GM12878 (cell line): ENCODE data around the gene AHCYL2. TPM values are rescaled to one million over a fixed set of nuclear protein-coding genes. Genes with fewer than 3 reads are reported as not detected.

Source experiments
- ATAC-seq: fragments of 200-7000 bp; cut with Tn5 transposase; 3 replicates; pipeline ENCODE4 v1.9.1; 2020; ENCODE audit warnings: mild to moderate bottlenecking, moderate library complexity
- BruUV-seq: library from RNA; stranded (reverse); fragments of 400-500 nt; replicated peaks from 2 replicates; lab custom pipeline; 2021; lab: Mats Ljungman, UMichigan
- CTCF ChIA-PET: fragments of 300-600 bp; sonication (Branson Sonifier 250); formaldehyde crosslinking; extraction: SDS; loops from one replicate; lab custom pipeline; 2021; ENCODE audit warnings: inconsistent platforms; lab: Yijun Ruan, JAX
- POLR2A ChIA-PET: fragments of 350-600 bp; formaldehyde crosslinking; extraction: SDS; loops from one replicate; lab custom pipeline; 2021; ENCODE audit warnings: inconsistent platforms; lab: Charles Lee
- RAD21 ChIA-PET: fragments of 300-600 bp; sonication (Branson Sonifier 250); formaldehyde crosslinking; loops from one replicate; lab custom pipeline; 2023; ENCODE audit warnings: antibody characterized with exemption; ENCODE audit not compliant: unreplicated experiment; lab: Charles Lee
- SMC1A ChIA-PET: fragments of 300-600 bp; sonication (Branson Sonifier 250); formaldehyde crosslinking; loops from one replicate; lab custom pipeline; 2023; ENCODE audit not compliant: unreplicated experiment, uncharacterized antibody; lab: Charles Lee
- DNase-seq: peaks from one replicate; pipeline ENCODE4 v3.0.0-alpha.2; 2011; ENCODE audit warnings: low read depth, low spot score
- FAIRE-seq: peaks from 3 replicates; lab custom pipeline; 2011; peaks lifted over from hg19 to GRCh38; lab: Jason Lieb, UNC
- H2AFZ ChIP-seq: 2 replicates; pipeline ENCODE4 v1.6.0; 2011; ENCODE audit warnings: low read depth, low read length, control low read depth; ENCODE audit not compliant: control insufficient read depth
- H3K27ac ChIP-seq: 2 replicates; pipeline ENCODE4 v1.5.1; 2011; ENCODE audit warnings: control low read depth; ENCODE audit not compliant: control insufficient read depth, insufficient read depth
- H3K27me3 ChIP-seq, 2 experiments: replicated peaks in 1 of 2; 2 replicates each; pipeline versions ENCODE4 v1.6.0 to v1.6.1; 2011; ENCODE audit warnings: low read length in 1 of 2; ENCODE audit not compliant: control insufficient read depth in 2 of 2, insufficient read depth in 2 of 2
- H3K36me3 ChIP-seq, 2 experiments: 2 replicates each; pipeline ENCODE4 v1.5.1; 2011; ENCODE audit warnings: low read length in 1 of 2; ENCODE audit not compliant: control insufficient read depth in 2 of 2, insufficient read depth in 2 of 2
- H3K4me1 ChIP-seq: 2 replicates; pipeline ENCODE4 v1.6.1; 2011; ENCODE audit warnings: mild to moderate bottlenecking, low read length, moderate library complexity, mixed read lengths; ENCODE audit not compliant: control insufficient read depth, insufficient read depth
- H3K4me2 ChIP-seq: 2 replicates; pipeline ENCODE4 v1.6.0; 2011; ENCODE audit warnings: control low read depth; ENCODE audit not compliant: control insufficient read depth, insufficient read depth
- H3K4me3 ChIP-seq: fragments of 200-600 bp; sonication (generic); 2 replicates; pipeline ENCODE4 v1.5.1; 2016
- H3K79me2 ChIP-seq: 2 replicates; pipeline ENCODE4 v1.6.0; 2011; ENCODE audit warnings: low read length; ENCODE audit not compliant: control insufficient read depth, insufficient read depth
- H3K9ac ChIP-seq: 2 replicates; pipeline ENCODE4 v1.8.0; 2011; ENCODE audit warnings: low read length, control low read depth, mixed read lengths; ENCODE audit not compliant: control insufficient read depth, insufficient read depth
- H3K9me3 ChIP-seq: replicated peaks from 3 replicates; pipeline ENCODE4 v1.5.1; 2011; ENCODE audit warnings: mild to moderate bottlenecking, low read length; ENCODE audit not compliant: control insufficient read depth, insufficient read depth
- H4K20me1 ChIP-seq: 2 replicates; pipeline ENCODE4 v1.6.0; 2011; ENCODE audit not compliant: control insufficient read depth, insufficient read depth
- ATF7 ChIP-seq: fragments of 450-650 bp; IDR thresholded peaks from 2 replicates; pipeline ENCODE4 v1.6.1; 2016; ENCODE audit warnings: low read depth, mild to moderate bottlenecking
- EGR1 ChIP-seq, 2 experiments: IDR thresholded peaks; 1 replicate in 1 of 2; 2 replicates in 1 of 2; pipeline ENCODE4 v1.6.1; 2011 to 2012; ENCODE audit warnings: low read depth in 2 of 2, low read length in 2 of 2, borderline replicate concordance in 1 of 2, mild to moderate bottlenecking in 1 of 2, moderate library complexity in 1 of 2
- FOXM1 ChIP-seq: IDR thresholded peaks from 2 replicates; pipeline ENCODE4 v1.6.1; 2012; ENCODE audit warnings: low read depth, mild to moderate bottlenecking, inconsistent platforms, low read length, moderate library complexity
- KAT2A ChIP-seq: conservative IDR thresholded peaks from 2 replicates; pipeline ENCODE4 v1.6.1; 2011; ENCODE audit warnings: low read depth, low read length; ENCODE audit not compliant: control insufficient read depth
- NFIC ChIP-seq: IDR thresholded peaks from 2 replicates; pipeline ENCODE4 v1.6.1; 2012; ENCODE audit warnings: low read depth, mild to moderate bottlenecking, inconsistent platforms, low read length, moderate library complexity
- POLR2AphosphoS2 ChIP-seq: IDR thresholded peaks from 2 replicates; pipeline ENCODE4 v1.6.1; 2011; ENCODE audit warnings: low read depth, mild to moderate bottlenecking, low read length, improper control_type of control experiment, moderate library complexity
- RAD21 ChIP-seq: IDR thresholded peaks from 2 replicates; pipeline ENCODE4 v1.6.1; 2011; ENCODE audit warnings: mild to moderate bottlenecking, low read depth, low read length, moderate library complexity; ENCODE audit not compliant: insufficient read depth
- RB1 ChIP-seq: fragments of 450-650 bp; formaldehyde crosslinking; IDR thresholded peaks from 2 replicates; pipeline ENCODE4 v1.6.1; 2017; ENCODE audit warnings: mild to moderate bottlenecking, borderline replicate concordance
- RUNX3 ChIP-seq: IDR thresholded peaks from 2 replicates; pipeline ENCODE4 v1.6.1; 2012; ENCODE audit warnings: low read length, inconsistent platforms
- SPI1 ChIP-seq: IDR thresholded peaks from 2 replicates; pipeline ENCODE4 v1.6.1; 2011; ENCODE audit warnings: low read depth, mild to moderate bottlenecking, low read length, moderate library complexity, borderline replicate concordance; ENCODE audit not compliant: insufficient read depth
- SRF ChIP-seq, 2 experiments: IDR thresholded peaks; 2 replicates each; pipeline ENCODE4 v1.6.1; 2011; ENCODE audit warnings: low read depth in 2 of 2, low read length in 2 of 2, mild to moderate bottlenecking in 1 of 2, moderate library complexity in 1 of 2
- TCF7 ChIP-seq: IDR thresholded peaks from 2 replicates; pipeline ENCODE4 v1.6.1; 2014; ENCODE audit warnings: antibody characterized with exemption, borderline replicate concordance
- ZNF217 ChIP-seq: fragments of 450-650 bp; IDR thresholded peaks from 2 replicates; pipeline ENCODE4 v1.6.1; 2017; ENCODE audit warnings: antibody characterized with exemption, mild to moderate bottlenecking
- ZNF274 ChIP-seq: IDR thresholded peaks from one replicate; pipeline ENCODE4 v1.8.0; 2011; ENCODE audit not compliant: insufficient read length, insufficient read depth
- WGBS: methylation state at CpG from one replicate; pipeline ENCODE4 v1.1.6; 2016; ENCODE audit warnings: low lambda C conversion rate; ENCODE audit not compliant: insufficient replicate concordance, insufficient coverage; ENCODE audit errors: missing lambda C conversion rate; 5-methylcytosine and 5-hydroxymethylcytosine counted together
- in situ Hi-C: fragments of 300-500 bp; cut with MboI; formaldehyde crosslinking; loops from 9 replicates; pipeline ENCODE4 v1.14.3; 2018; ENCODE audit warnings: mixed read lengths
- intact Hi-C: fragments of 100-400 bp; cut with micrococcal nuclease; formaldehyde crosslinking; loops from one replicate; pipeline ENCODE4 v1.14.2; 2022; ENCODE audit not compliant: unreplicated experiment
- polyA plus RNA-seq, 11 experiments: library from polyadenylated mRNA; depleted of rRNA in 4 of 11; unstranded in 6 of 11; stranded (reverse) in 5 of 11; fragments of >200 nt; fragmentation: Nextera tagmentation in 4 of 11; fragmentation: Illumina TruSeq in 1 of 11; extraction: Ambion mirVana in 4 of 11; extraction: Trizol in 1 of 11; gene quantifications; 1 replicate in 1 of 11; 2 replicates in 10 of 11; pipeline versions ENCODE4 v1.2.1 to v1.2.3, GENCODE V29; 2011 to 2016; ENCODE audit warnings: inconsistent platforms in 2 of 11, missing spikeins in 2 of 11, low read depth in 1 of 11
- total RNA-seq, 4 experiments: library from RNA; depleted of rRNA in 3 of 4; stranded (reverse); fragments of >200 nt in 3 of 4; fragmentation: Illumina TruSeq in 1 of 4; extraction: Trizol in 1 of 4; gene quantifications; 2 replicates each; pipeline versions ENCODE4 v1.2.1 to v1.2.3, GENCODE V29; 2013 to 2021
- TF ChIP-seq, protein P1 (sequence below): IDR thresholded peaks from 2 replicates; pipeline ENCODE4 v1.6.1; 2012; ENCODE audit warnings: low read depth, low read length, improper control_type of control experiment
- TF ChIP-seq, protein P2 (sequence below): IDR thresholded peaks from 2 replicates; pipeline ENCODE4 v1.6.1; 2012; ENCODE audit warnings: improper control_type of control experiment, low read depth, low read length; ENCODE audit not compliant: insufficient replicate concordance

Gene AHCYL2
- total and polyA plus RNA-seq, 10 of the 15 experiments (the other 5 are each of a cell fraction or from before 2014, with no cell fraction given) = 1.7 to 29.1 (median 5.4) TPM

DNA sequence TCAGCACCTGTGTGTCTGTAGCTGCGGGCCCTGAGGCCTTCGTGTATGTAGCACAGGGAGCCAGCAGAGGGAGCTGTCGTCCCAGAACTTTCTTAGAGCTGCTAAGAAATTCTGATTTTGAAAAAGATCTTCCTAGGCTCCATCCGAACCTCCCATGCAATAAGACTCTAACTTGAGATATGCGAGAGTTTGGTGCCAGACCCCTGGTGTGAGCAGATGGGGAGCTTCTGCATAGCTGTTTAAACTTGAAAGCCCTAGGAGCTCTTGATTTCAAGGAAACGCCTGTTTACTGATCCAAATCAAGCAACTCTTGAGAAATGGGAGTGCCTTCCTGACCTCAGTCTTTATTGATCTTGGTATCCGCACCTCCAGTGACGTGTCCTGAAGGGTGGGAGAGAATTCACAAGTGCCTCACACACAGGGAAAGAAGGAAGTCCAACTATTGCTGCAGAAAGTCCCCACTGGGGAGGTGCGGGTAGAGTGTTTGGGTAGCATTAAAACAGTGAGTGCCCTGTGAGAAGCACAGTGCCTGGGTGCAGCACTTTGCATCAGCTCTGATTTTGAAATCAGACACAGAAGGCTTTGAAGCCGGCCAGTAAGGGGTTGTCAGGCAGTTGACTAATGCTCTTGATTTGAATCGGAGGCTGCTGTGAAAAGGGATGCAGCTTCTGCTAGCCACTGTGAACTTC is 143.0 kb downstream of the AHCYL2 start:
- Histone ChIP-seq H3K27ac (peak overlapping the region; percentile 92), H3K9ac (peak overlapping the region; percentile 69), H3K36me3 (no peaks in the 10 kb centered on the region), H3K4me3 (peak overlapping the region; percentile 45), H4K20me1 (no peaks in the 10 kb centered on the region), H3K27me3 (no peaks in the 10 kb centered on the region), H3K79me2 (no peaks in the 10 kb centered on the region; the same call in 1 of the 2 replicates), H3K9me3 (no peaks in the 10 kb centered on the region), H3K4me1 (peaks cover 10% of the 10 kb centered on the region; the same call in 1 of the 2 replicates), H3K4me2 (peak overlapping the region; percentile 75), H2AFZ (peak overlapping the region; percentile 86)
- DNase-seq = peak; percentile 57
- POLR2A ChIA-PET = interaction anchor here (0.6 to 4.3 kb wide), 17 partner anchors 8 to 456 kb away, joined by 3 to 27 read pairs (median 3); partner anchors contain the start of genes AHCYL2 and STRIP2
- in situ Hi-C loops = loop anchor here (5.0 to 10.0 kb wide), 3 partner anchors 94 to 647 kb away; no protein-coding TSS in a partner anchor
- SMC1A ChIA-PET = interaction anchor here (0.5 to 18.3 kb wide), 38 partner anchors 8 to 643 kb away, joined by 3 to 451 read pairs (median 6); partner anchors contain the start of gene STRIP2
- under 1% methylated on average over 11 of the region's 11 CpGs for WGBS
- BruUV-seq = no TSS peak
- peak; percentile 85 for ATAC-seq
- CTCF ChIA-PET = interaction anchor here (0.6 to 16.9 kb wide), 61 partner anchors 9 to 716 kb away, joined by 3 to 561 read pairs (median 5); partner anchors contain the start of genes AHCYL2 and STRIP2
- intact Hi-C loops = loop anchor here (1.0 to 5.0 kb wide), 6 partner anchors 25 to 459 kb away; partner anchors contain the start of gene STRIP2
- FAIRE-seq = peak; percentile 65
- RAD21 ChIA-PET = interaction anchor here (0.6 to 16.7 kb wide), 42 partner anchors 9 to 687 kb away, joined by 3 to 333 read pairs (median 7); partner anchors contain the start of genes AHCYL2, NRF1 and STRIP2
- TF ChIP-seq RB1 (no peak), SRF (IDR thresholded peaks at IDR 0.05; ENCODE audit: low read depth in 2 of 2, low read length in 2 of 2) (no peak), RUNX3 (0 out of 2 replicates have a peak, but pooled peaks have one; percentile 14), NFIC (peak; percentile 5; the same call in 1 of the 2 replicates), FOXM1 (peak; percentile 12; the same call in 1 of the 2 replicates), SPI1 (peak; percentile 53; the same call in 1 of the 2 replicates), KAT2A (no peak), TCF7 (peak; percentile 56; the same call in 1 of the 2 replicates), ZNF274 (no peak), EGR1 (IDR thresholded peaks at IDR 0.05; ENCODE audit: borderline replicate concordance in 1 of 2, low read depth in 2 of 2, low read length in 2 of 2) (no peak), RAD21 (peak; percentile 85), POLR2AphosphoS2 (no peak), ZNF217 (no peak), ATF7 (no peak; the same call in 1 of the 2 replicates)
- TF ChIP-seq, protein P1, sequence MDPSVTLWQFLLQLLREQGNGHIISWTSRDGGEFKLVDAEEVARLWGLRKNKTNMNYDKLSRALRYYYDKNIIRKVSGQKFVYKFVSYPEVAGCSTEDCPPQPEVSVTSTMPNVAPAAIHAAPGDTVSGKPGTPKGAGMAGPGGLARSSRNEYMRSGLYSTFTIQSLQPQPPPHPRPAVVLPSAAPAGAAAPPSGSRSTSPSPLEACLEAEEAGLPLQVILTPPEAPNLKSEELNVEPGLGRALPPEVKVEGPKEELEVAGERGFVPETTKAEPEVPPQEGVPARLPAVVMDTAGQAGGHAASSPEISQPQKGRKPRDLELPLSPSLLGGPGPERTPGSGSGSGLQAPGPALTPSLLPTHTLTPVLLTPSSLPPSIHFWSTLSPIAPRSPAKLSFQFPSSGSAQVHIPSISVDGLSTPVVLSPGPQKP = no peak
- TF ChIP-seq, protein P2, sequence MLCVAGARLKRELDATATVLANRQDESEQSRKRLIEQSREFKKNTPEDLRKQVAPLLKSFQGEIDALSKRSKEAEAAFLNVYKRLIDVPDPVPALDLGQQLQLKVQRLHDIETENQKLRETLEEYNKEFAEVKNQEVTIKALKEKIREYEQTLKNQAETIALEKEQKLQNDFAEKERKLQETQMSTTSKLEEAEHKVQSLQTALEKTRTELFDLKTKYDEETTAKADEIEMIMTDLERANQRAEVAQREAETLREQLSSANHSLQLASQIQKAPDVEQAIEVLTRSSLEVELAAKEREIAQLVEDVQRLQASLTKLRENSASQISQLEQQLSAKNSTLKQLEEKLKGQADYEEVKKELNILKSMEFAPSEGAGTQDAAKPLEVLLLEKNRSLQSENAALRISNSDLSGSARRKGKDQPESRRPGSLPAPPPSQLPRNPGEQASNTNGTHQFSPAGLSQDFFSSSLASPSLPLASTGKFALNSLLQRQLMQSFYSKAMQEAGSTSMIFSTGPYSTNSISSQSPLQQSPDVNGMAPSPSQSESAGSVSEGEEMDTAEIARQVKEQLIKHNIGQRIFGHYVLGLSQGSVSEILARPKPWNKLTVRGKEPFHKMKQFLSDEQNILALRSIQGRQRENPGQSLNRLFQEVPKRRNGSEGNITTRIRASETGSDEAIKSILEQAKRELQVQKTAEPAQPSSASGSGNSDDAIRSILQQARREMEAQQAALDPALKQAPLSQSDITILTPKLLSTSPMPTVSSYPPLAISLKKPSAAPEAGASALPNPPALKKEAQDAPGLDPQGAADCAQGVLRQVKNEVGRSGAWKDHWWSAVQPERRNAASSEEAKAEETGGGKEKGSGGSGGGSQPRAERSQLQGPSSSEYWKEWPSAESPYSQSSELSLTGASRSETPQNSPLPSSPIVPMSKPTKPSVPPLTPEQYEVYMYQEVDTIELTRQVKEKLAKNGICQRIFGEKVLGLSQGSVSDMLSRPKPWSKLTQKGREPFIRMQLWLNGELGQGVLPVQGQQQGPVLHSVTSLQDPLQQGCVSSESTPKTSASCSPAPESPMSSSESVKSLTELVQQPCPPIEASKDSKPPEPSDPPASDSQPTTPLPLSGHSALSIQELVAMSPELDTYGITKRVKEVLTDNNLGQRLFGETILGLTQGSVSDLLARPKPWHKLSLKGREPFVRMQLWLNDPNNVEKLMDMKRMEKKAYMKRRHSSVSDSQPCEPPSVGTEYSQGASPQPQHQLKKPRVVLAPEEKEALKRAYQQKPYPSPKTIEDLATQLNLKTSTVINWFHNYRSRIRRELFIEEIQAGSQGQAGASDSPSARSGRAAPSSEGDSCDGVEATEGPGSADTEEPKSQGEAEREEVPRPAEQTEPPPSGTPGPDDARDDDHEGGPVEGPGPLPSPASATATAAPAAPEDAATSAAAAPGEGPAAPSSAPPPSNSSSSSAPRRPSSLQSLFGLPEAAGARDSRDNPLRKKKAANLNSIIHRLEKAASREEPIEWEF = peak; percentile 79
